Stimulated activated CD8-positive, alpha-beta memory T cell treated with anti-CD3 and anti-CD28 coated beads, Interleukin-7, amount 100 ng/mL, for 24 hours (primary cell): Measurements from ENCODE around the gene IKZF5.

ENCODE experiments used
- DNase-seq: peaks from one replicate; pipeline ENCODE4 v3.0.0-alpha.2; 2020; ENCODE audit warnings: low read depth

The IKZF5 gene

GRCh38 chr10:122980209-122981065 lies 28.2 kb downstream of the IKZF5 start, which contains the start of gene PSTK:
PSTK (plus strand) TSS chr10:122980401; CDS start chr10:122980480, 79 bp downstream.
- DNase-seq: peak; percentile 77

- DNase-seq: no peak
These were observed 34.0 kb downstream of the IKZF5 start for GRCh38 chr10:122974543-122975064.

GRCh38 chr10:122974023-122974422 lies 34.6 kb downstream of the IKZF5 start:
- DNase-seq: no peak

- no peak for DNase-seq
These were observed 39.9 kb downstream of the IKZF5 start for GRCh38 chr10:122968698-122969097.

GRCh38 chr10:122966879-122967278 lies 41.7 kb downstream of the IKZF5 start:
- DNase-seq: no peak

GRCh38 chr10:122962405-122962804 lies 46.2 kb downstream of the IKZF5 start:
- DNase-seq: no peak

- no peak for DNase-seq
These were observed 51.1 kb downstream of the IKZF5 start for GRCh38 chr10:122957474-122957873.

- DNase-seq: no peak
These were observed 52.7 kb downstream of the IKZF5 start for GRCh38 chr10:122955892-122956291.

GRCh38 chr10:122954731-122955050 lies 53.9 kb downstream of the IKZF5 start:
- no peak for DNase-seq

- DNase-seq: peak; percentile 91
These were observed 54.5 kb downstream of the IKZF5 start, which contains the start of gene C10orf88 for GRCh38 chr10:122953902-122954730. C10orf88 (minus strand) TSS chr10:122954227; CDS start chr10:122954178, 49 bp downstream.

GRCh38 chr10:122949296-122949695 lies 59.3 kb downstream of the IKZF5 start:
- no peak for DNase-seq
